GM12873 (cell line): ENCODE measurements around the gene TES.

Experiments used
- CTCF ChIP-seq: IDR thresholded peaks from 2 replicates; pipeline ENCODE4 v1.5.1; 2012; ENCODE audit warnings: low read depth, mild to moderate bottlenecking, moderate library complexity, low read length, control low read depth; ENCODE audit not compliant: insufficient read depth; ENCODE audit errors: missing control alignments

The TES gene

GRCh38 chr7:116259871-116260440, 49.6 kb downstream of the TES start:
- TF ChIP-seq CTCF = no peak

- TF ChIP-seq CTCF = no peak
Observed at GRCh38 chr7:116261904-116262303, 51.6 kb downstream of the TES start.

GRCh38 chr7:116265881-116266280, 55.5 kb downstream of the TES start:
- TF ChIP-seq CTCF = no peak

- TF ChIP-seq CTCF = no peak
Observed at GRCh38 chr7:116269466-116269865, 59.1 kb downstream of the TES start.

- TF ChIP-seq CTCF = no peak
Observed at GRCh38 chr7:116271161-116271913, 61.0 kb downstream of the TES start.

- TF ChIP-seq CTCF = no peak
Observed at GRCh38 chr7:116271963-116272886, 61.9 kb downstream of the TES start.
